Transverse colon (tissue), 4 donors: Measurements from ENCODE around the gene B4GALT4. TPM values are rescaled to one million over a fixed set of nuclear protein-coding genes. Genes with fewer than 3 reads are reported as not detected.

ENCODE experiments used
- DNase-seq: peaks from one replicate; pipeline ENCODE4 v3.0.0-alpha.2; 2019
- H3K27ac ChIP-seq, 4 donors: fragments of 200-600 bp; sonication (generic); 2 replicates each; pipeline ENCODE4 v1.5.1; 2016 to 2018; ENCODE audit warnings: inconsistent platforms in 4 of 4
- H3K27me3 ChIP-seq: fragments of 200-600 bp; sonication (generic); 2 replicates; pipeline ENCODE4 v1.5.1; 2017; ENCODE audit warnings: inconsistent platforms
- H3K36me3 ChIP-seq, 4 donors: fragments of 200-600 bp; sonication (generic); 2 replicates each; pipeline ENCODE4 v1.5.1; 2017 to 2019; ENCODE audit warnings: inconsistent platforms in 4 of 4
- H3K4me1 ChIP-seq, 4 donors: fragments of 200-600 bp; sonication (generic); 2 replicates each; pipeline ENCODE4 v1.5.1; 2017 to 2020; ENCODE audit warnings: inconsistent platforms in 4 of 4
- H3K4me3 ChIP-seq, 4 donors: fragments of 200-600 bp; sonication (generic); 1 replicate in 1 of 4; 2 replicates in 3 of 4; pipeline versions ENCODE4 v1.5.1 to v1.6.1; 2017 to 2019; ENCODE audit warnings: inconsistent platforms in 4 of 4
- H3K9me3 ChIP-seq, 2 donors: fragments of 200-600 bp; sonication (generic); 2 replicates each; pipeline ENCODE4 v1.5.1; 2017 to 2019; ENCODE audit warnings: inconsistent platforms in 2 of 2
- EP300 ChIP-seq: sonication (generic); formaldehyde crosslinking; IDR thresholded peaks from one replicate; pipeline ENCODE4 v1.6.1; 2017; ENCODE audit warnings: antibody characterized with exemption, low read depth
- POLR2A ChIP-seq: fragments of 450-650 bp; IDR thresholded peaks from one replicate; pipeline ENCODE4 v1.6.1; 2016; ENCODE audit warnings: antibody characterized with exemption, mild to moderate bottlenecking, moderate library complexity
- POLR2AphosphoS5 ChIP-seq, 3 donors: sonication (generic); formaldehyde crosslinking; IDR thresholded peaks; one replicate each; pipeline ENCODE4 v1.6.1; 2016; ENCODE audit warnings: antibody characterized with exemption in 3 of 3
- WGBS, 2 donors: methylation state at CpG; one replicate each; pipeline ENCODE4 v1.1.5; 2018; ENCODE audit warnings: low coverage in 1 of 2; 5-methylcytosine and 5-hydroxymethylcytosine counted together
- in situ Hi-C, 4 donors: fragments of 200-750 bp; cut with MboI; loops; one replicate each; pipeline versions ENCODE4 v1.15.0 to v1.15.1; 2017; ENCODE audit warnings: low sequenced_read_pairs in 3 of 4, low pct_ligation_motif_present in 1 of 4, low pct_unique_long_range_greater_than_20kb in 1 of 4
- intact Hi-C: fragments of 100-400 bp; cut with DNase I; formaldehyde crosslinking; loops from one replicate; pipeline ENCODE4 v1.15.1; 2023; ENCODE audit warnings: low total_unique reads
- total RNA-seq, 4 donors: library from RNA; depleted of rRNA; stranded (reverse); fragments of >200 nt; gene quantifications; one replicate each; pipeline ENCODE4 v1.1.0, GENCODE V29; 2016
- TF ChIP-seq, protein P1 (sequence below), 5 experiments: fragments of 200-600 bp in 3 of 5; fragments of 450-650 bp in 2 of 5; sonication (generic) in 3 of 5; IDR thresholded peaks; 1 replicate in 2 of 5; 2 replicates in 3 of 5; pipeline ENCODE4 v1.5.1; 2016 to 2017; ENCODE audit warnings: antibody characterized with exemption in 5 of 5, inconsistent platforms in 3 of 5, mild to moderate bottlenecking in 2 of 5, moderate library complexity in 1 of 5

B4GALT4 gene
- total RNA-seq, 4 donors from 2014 or later, result 27.7 to 54.2 (median 52.0) TPM

DNA sequence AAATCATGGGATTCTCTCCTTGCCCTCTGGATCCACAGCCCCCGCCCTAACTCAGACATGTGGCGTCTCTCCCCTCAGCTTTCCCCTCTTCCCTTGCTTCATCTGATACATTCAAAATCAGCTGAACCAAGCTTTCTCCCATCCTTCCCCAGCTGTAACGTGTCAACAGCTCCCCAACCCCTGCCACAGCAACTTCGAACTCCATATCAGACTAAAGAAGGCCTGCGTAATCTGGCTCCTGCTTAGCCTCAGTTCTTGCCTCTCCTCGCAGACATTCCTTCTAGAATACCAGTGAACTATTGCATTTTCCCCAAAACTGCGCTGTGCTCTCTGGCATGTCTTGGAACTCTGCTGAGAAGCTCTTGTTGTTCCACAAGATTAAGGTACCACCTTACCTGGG is 18.3 kb downstream of the B4GALT4 start:
- in situ Hi-C loops, result no loop called here
- Histone ChIP-seq H3K27ac (no peak overlapping the region), H3K36me3 (peaks cover 0 to 40% (median 7%) of the 10 kb centered on the region in 4 donors), H3K4me3 (no peak overlapping the region), H3K9me3 (no peaks in the 10 kb centered on the region), H3K4me1 (peaks cover 0 to 59% (median 25%) of the 10 kb centered on the region in 4 donors), H3K27me3 (no peaks in the 10 kb centered on the region)
- 89 to 95% methylated on average over 5 to 7 of the region's 7 CpGs for WGBS, 2 donors
- TF ChIP-seq POLR2A (no peak), POLR2AphosphoS5 (IDR thresholded peaks at IDR 0.05) (no peak), EP300 (no peak)
- TF ChIP-seq, protein P1, sequence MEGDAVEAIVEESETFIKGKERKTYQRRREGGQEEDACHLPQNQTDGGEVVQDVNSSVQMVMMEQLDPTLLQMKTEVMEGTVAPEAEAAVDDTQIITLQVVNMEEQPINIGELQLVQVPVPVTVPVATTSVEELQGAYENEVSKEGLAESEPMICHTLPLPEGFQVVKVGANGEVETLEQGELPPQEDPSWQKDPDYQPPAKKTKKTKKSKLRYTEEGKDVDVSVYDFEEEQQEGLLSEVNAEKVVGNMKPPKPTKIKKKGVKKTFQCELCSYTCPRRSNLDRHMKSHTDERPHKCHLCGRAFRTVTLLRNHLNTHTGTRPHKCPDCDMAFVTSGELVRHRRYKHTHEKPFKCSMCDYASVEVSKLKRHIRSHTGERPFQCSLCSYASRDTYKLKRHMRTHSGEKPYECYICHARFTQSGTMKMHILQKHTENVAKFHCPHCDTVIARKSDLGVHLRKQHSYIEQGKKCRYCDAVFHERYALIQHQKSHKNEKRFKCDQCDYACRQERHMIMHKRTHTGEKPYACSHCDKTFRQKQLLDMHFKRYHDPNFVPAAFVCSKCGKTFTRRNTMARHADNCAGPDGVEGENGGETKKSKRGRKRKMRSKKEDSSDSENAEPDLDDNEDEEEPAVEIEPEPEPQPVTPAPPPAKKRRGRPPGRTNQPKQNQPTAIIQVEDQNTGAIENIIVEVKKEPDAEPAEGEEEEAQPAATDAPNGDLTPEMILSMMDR (IDR thresholded peaks at IDR 0.05), result no peak
- DNase-seq, result no peak
- intact Hi-C loops, result no loop called here

DNA sequence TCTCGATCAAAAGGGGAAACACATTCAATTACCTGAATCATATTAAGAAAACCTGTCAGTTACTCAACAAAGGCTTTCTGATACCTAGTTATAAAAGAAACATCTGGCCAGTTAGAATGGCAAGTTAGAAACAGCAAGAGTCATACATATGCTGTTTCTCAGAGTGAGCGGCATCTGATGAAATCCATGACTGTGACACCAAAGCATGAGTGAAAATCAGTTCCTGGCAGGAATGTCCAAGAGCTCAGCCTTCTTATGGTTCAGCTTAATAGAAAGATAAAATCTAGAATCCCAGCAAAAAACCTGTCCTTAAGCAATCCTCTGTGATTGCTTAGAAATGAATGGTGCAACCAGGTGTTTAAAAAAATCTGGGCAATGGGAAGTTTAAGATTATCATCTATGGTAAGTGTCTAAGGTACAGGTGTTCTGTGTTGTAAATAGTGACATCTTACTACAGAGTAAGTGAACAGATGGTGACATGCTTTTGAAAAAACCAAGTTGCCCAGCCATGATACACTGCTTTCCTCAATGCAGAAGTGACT is 18.8 kb downstream of the B4GALT4 start:
- H3K9me3 ChIP-seq, result no peaks in the 10 kb centered on the region
- peaks cover 0 to 45% (median 10%) of the 10 kb centered on the region in 4 donors for H3K36me3 ChIP-seq
- 83 to 88% methylated on average over 2 of the region's 2 CpGs for WGBS, 2 donors
- no peak for TF ChIP-seq EP300
- TF ChIP-seq POLR2A, result no peak
- TF ChIP-seq, protein P1 (IDR thresholded peaks at IDR 0.05), result no peak
- no peak for TF ChIP-seq POLR2AphosphoS5 (IDR thresholded peaks at IDR 0.05)
- in situ Hi-C loops (no loop called here), intact Hi-C loops (no loop called here)
- H3K4me3 ChIP-seq, result no peak overlapping the region
- DNase-seq, result no peak
- H3K27ac ChIP-seq, result peak overlapping the region; percentile 37 to 63 (median 53)
- H3K27me3 ChIP-seq, result no peaks in the 10 kb centered on the region
- H3K4me1 ChIP-seq, result peaks cover 0 to 54% (median 19%) of the 10 kb centered on the region in 4 donors

DNA sequence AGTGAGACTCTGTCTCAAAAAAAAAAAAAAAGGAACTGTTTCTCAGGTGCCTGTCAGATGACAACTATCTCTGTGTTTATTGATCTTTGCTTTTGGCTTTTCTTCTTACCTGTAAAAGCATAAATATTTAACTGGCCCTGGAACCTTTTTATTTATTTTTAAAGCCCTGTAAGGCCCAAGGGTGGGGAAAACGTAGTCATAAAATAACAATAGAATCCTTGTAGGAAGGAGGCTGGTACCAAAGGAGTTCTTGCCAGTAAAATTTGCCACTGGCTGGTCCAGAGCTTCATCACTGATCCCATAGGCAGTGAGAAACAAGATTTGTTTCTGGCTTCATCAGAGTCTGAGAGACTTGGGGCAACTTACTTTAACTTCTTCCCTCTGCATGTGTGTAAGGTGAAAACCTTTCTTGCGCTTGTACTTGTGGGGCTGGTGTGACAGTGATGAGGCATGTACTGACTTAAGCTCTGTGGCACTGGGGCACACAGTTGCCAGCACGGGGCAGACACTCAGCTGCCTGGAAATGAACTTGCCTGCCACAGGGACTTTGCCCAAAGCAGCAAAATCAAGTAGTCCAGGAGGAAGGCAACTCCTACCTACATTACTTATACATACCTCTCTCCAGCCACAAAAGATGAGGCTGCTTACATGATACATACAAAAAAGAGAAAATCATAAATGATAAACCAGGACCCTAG is 19.6 kb downstream of the B4GALT4 start:
- intact Hi-C loops, result no loop called here
- Histone ChIP-seq H3K4me1 (peaks cover 0 to 46% (median 12%) of the 10 kb centered on the region in 4 donors), H3K27ac (peak overlapping the region; percentile 37 to 63 (median 53)), H3K27me3 (no peaks in the 10 kb centered on the region), H3K9me3 (no peaks in the 10 kb centered on the region), H3K4me3 (no peak overlapping the region), H3K36me3 (peaks cover 0 to 50% (median 13%) of the 10 kb centered on the region in 4 donors)
- TF ChIP-seq POLR2A, result no peak
- WGBS, 2 donors, result 55 to 59% methylated on average over 1 to 3 of the region's 3 CpGs
- in situ Hi-C loops, result no loop called here
- DNase-seq, result no peak

DNA sequence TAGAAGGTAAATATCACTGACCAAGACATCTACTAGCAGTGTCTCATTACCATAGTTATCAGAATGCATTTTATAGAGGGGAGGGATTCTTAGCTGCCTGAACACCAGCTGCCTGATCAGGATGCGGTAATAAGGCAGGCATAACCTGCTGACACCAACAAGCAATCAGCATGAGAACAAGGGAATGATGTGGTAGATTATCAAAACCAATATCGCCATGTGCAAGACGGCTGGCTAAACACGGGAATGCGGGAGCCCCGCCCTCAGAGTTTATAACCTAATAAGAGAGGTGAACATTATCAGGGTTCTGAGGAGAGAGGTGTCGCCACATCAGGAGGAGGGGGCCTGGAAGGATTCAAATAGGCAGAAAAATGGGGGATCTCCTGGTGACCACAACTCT is 20.5 kb downstream of the B4GALT4 start:
- Histone ChIP-seq H3K27me3 (no peaks in the 10 kb centered on the region), H3K36me3 (peaks cover 0 to 59% (median 17%) of the 10 kb centered on the region in 4 donors), H3K4me3 (no peak overlapping the region), H3K9me3 (no peaks in the 10 kb centered on the region), H3K4me1 (peaks cover 0 to 37% (median 12%) of the 10 kb centered on the region in 4 donors), H3K27ac (peak overlapping the region; percentile 36 to 63 (median 50))
- no peak for DNase-seq
- TF ChIP-seq POLR2AphosphoS5 (IDR thresholded peaks at IDR 0.05), result no peak
- TF ChIP-seq, protein P1 (IDR thresholded peaks at IDR 0.05), result no peak
- 55 to 66% methylated on average over 6 to 7 of the region's 7 CpGs for WGBS, 2 donors
- intact Hi-C loops (no loop called here), in situ Hi-C loops (no loop called here)
